SU-DHL-6 (cell line): ENCODE results near the gene ST6GAL1.
"Not testable (repeated sequence)": the region's sequence is repeated elsewhere in the genome, so short reads cannot be mapped to it uniquely, and the experiment has no call there.

Experiments
- H2AFZ ChIP-seq: fragments of 200-600 bp; sonication (generic); 2 replicates; pipeline ENCODE4 v1.6.1; 2014; ENCODE audit warnings: low read depth, mild to moderate bottlenecking, moderate library complexity, mixed read lengths, antibody characterized with exemption, low read length; ENCODE audit not compliant: severe bottlenecking
- H3F3A ChIP-seq: fragments of 200-600 bp; shearing (Covaris generic); 2 replicates; pipeline ENCODE4 v1.6.0; 2016; ENCODE audit warnings: antibody characterized with exemption, mild to moderate bottlenecking; ENCODE audit not compliant: insufficient read depth
- H3K27ac ChIP-seq: fragments of 200-600 bp; sonication (generic); 2 replicates; pipeline ENCODE4 v1.5.1; 2016; ENCODE audit warnings: low read depth, mild to moderate bottlenecking, low read length, moderate library complexity, mixed read lengths
- H3K27me3 ChIP-seq: fragments of 200-600 bp; sonication (generic), shearing (Covaris generic); 2 replicates; pipeline ENCODE4 v1.6.0; 2014; ENCODE audit warnings: mild to moderate bottlenecking, low read length
- H3K36me3 ChIP-seq: fragments of 200-600 bp; sonication (generic); 2 replicates; pipeline ENCODE4 v1.6.1; 2014; ENCODE audit warnings: mild to moderate bottlenecking, low read length, mixed read lengths
- H3K4me2 ChIP-seq: fragments of 300-600, 200-600 bp; shearing (Covaris generic), sonication (generic); 2 replicates; pipeline ENCODE4 v1.6.0; 2014; ENCODE audit warnings: low read length, low read depth, mild to moderate bottlenecking; ENCODE audit not compliant: poor library complexity, severe bottlenecking
- H3K4me3 ChIP-seq: fragments of 200-600 bp; sonication (generic); 2 replicates; pipeline ENCODE4 v1.5.1; 2014; ENCODE audit warnings: antibody characterized with exemption, low read length, mild to moderate bottlenecking, mixed read lengths; ENCODE audit not compliant: insufficient read depth, poor library complexity, severe bottlenecking
- H3K79me2 ChIP-seq: fragments of 200-600 bp; sonication (generic); 2 replicates; pipeline ENCODE4 v1.6.1; 2014; ENCODE audit warnings: mild to moderate bottlenecking, low read length, moderate library complexity; ENCODE audit not compliant: insufficient read depth
- H3K9ac ChIP-seq: fragments of 200-600 bp; sonication (generic); 2 replicates; pipeline ENCODE4 v1.7.0; 2014; ENCODE audit warnings: mild to moderate bottlenecking, low read length
- H3K9me2 ChIP-seq: fragments of 200-600 bp; sonication (generic); replicated peaks from 2 replicates; pipeline ENCODE4 v1.6.1; 2014; ENCODE audit warnings: low read length; ENCODE audit not compliant: insufficient read depth
- H3K9me3 ChIP-seq: fragments of 200-600 bp; sonication (generic); 2 replicates; pipeline ENCODE4 v1.6.1; 2014; ENCODE audit warnings: low read length, mixed read lengths; ENCODE audit not compliant: insufficient read depth
- H4K20me1 ChIP-seq: fragments of 200-600 bp; sonication (generic); 2 replicates; pipeline ENCODE4 v1.6.1; 2014; ENCODE audit warnings: low read depth, mild to moderate bottlenecking, antibody characterized with exemption, low read length, moderate library complexity, mixed read lengths
- CTCF ChIP-seq: fragments of 200-600 bp; sonication (generic); IDR thresholded peaks from one replicate; pipeline ENCODE4 v1.5.1; 2017; ENCODE audit warnings: antibody characterized with exemption, mild to moderate bottlenecking, low read length, moderate library complexity; ENCODE audit not compliant: insufficient read depth, poor library complexity, severe bottlenecking
- EZH2phosphoT487 ChIP-seq: fragments of 200-600 bp; sonication (generic), shearing (Covaris generic); conservative IDR thresholded peaks from 2 replicates; pipeline ENCODE4 v1.6.1; 2018; ENCODE audit warnings: mild to moderate bottlenecking, antibody characterized with exemption, low read length, moderate library complexity, mixed read lengths

ST6GAL1 gene

DNA sequence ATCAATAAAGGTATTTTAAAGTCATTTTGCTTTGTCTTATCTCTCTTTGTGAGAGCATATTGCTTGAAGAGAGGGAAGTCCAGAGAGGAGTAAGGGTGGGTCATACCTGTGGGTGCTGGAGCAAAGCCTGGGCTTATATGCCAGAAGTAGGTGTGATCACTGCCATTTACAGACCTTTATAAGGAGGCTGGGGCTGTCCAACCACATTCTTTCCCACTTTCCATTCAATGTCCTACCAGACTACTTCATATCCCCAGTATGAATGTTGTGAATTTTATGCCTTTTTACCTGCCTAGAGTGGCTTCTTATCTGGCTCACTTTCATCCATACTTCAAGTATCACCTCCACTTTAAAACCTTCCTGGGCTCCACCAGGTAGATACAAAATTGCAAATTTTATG lies 39.4 kb upstream of the ST6GAL1 start:
- Histone ChIP-seq H3K79me2 (no peaks in the 10 kb centered on the region), H3K4me2 (no peak overlapping the region), H3K9ac (no peak overlapping the region), H3K9me2 (no peaks in the 10 kb centered on the region), H3K27ac (no peak overlapping the region), H3F3A (no peaks in the 10 kb centered on the region), H2AFZ (no peak overlapping the region), H3K9me3 (no peaks in the 10 kb centered on the region), H3K27me3 (no peaks in the 10 kb centered on the region), H4K20me1 (no peaks in the 10 kb centered on the region), H3K36me3 (no peaks in the 10 kb centered on the region), H3K4me3 (no peak overlapping the region)
- TF ChIP-seq EZH2phosphoT487: no peak
- no peak for TF ChIP-seq CTCF

DNA sequence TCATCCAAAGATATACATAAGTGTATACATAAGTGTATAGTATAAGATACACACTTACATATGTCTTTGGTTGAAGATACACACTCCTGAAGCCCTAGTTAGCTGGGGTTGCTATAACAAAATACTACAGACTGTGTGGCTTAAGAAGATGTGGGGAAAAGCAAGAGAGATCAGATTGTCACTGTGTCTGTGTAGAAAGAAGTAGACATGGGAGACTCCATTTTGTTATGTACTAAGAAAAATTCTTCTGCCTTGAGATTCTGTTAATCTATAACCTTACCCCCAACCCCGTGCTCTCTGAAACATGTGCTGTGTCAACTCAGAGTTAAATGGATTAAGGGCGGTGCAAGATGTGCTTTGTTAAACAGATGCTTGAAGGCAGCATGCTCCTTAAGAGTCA lies 37.3 kb upstream of the ST6GAL1 start:
- H3K9ac ChIP-seq, H3K27me3 ChIP-seq, H2AFZ ChIP-seq, H3K79me2 ChIP-seq, H3K27ac ChIP-seq, H3K9me2 ChIP-seq, H3K4me2 ChIP-seq, H3F3A ChIP-seq, H3K4me3 ChIP-seq, H3K9me3 ChIP-seq, H3K36me3 ChIP-seq, H4K20me1 ChIP-seq: not testable (repeated sequence)

DNA sequence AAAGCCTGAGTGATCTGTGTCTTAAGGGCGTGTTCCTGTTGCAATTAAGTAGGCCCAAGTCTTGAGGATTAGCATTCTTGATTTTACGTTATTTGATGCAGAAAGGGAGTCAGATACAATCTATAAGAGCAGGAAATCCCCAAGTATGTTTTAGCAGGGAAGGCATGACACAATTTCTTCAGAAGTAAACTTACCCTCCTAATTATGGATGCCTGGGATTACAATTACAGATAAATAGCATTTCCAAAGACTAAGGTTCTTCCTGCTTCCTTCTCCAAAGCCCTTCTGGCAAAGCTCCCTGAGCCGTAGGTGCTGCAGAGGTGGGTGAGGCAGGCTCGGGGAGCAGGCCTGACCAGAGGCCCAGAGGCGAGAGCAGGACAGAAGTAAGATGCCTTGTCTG lies 34.9 kb upstream of the ST6GAL1 start:
- Histone ChIP-seq H3K9me2 (no peaks in the 10 kb centered on the region), H3K9ac (no peak overlapping the region), H3K27me3 (no peaks in the 10 kb centered on the region), H3K4me3 (no peak overlapping the region), H2AFZ (no peak overlapping the region), H4K20me1 (no peaks in the 10 kb centered on the region), H3K79me2 (no peaks in the 10 kb centered on the region), H3K4me2 (no peak overlapping the region), H3K9me3 (no peaks in the 10 kb centered on the region), H3K27ac (no peak overlapping the region), H3K36me3 (no peaks in the 10 kb centered on the region), H3F3A (no peaks in the 10 kb centered on the region)
- no peak for TF ChIP-seq CTCF
- TF ChIP-seq EZH2phosphoT487: no peak

GRCh38 chr3:186896006-186896405 lies 34.3 kb upstream of the ST6GAL1 start:
- no peak overlapping the region for H3K4me2 ChIP-seq
- H4K20me1 ChIP-seq: no peaks in the 10 kb centered on the region
- no peak overlapping the region for H3K27ac ChIP-seq
- no peak overlapping the region for H3K9ac ChIP-seq
- no peaks in the 10 kb centered on the region for H3K36me3 ChIP-seq
- no peaks in the 10 kb centered on the region for H3K79me2 ChIP-seq
- no peaks in the 10 kb centered on the region for H3K27me3 ChIP-seq
- H3K9me2 ChIP-seq: no peaks in the 10 kb centered on the region
- no peak overlapping the region for H3K4me3 ChIP-seq
- no peaks in the 10 kb centered on the region for H3K9me3 ChIP-seq
- no peaks in the 10 kb centered on the region for H3F3A ChIP-seq
- H2AFZ ChIP-seq: no peak overlapping the region
- TF ChIP-seq CTCF (no peak), EZH2phosphoT487 (no peak)
